ENCODE measurements around the gene ATP5PB.

ATP5PB gene

GRCh38 chr1:111491070-111491469, 41.8 kb downstream of the ATP5PB start:
- peaks cover 3% of the 10 kb centered on the region for H3K9me3 Mint-ChIP-seq

GRCh38 chr1:111496398-111496797, 47.1 kb downstream of the ATP5PB start:
- H3K36me3 Mint-ChIP-seq, result peaks cover 8% of the 10 kb centered on the region
- peaks cover 7% of the 10 kb centered on the region for H3K9me3 Mint-ChIP-seq
- H3K4me1 Mint-ChIP-seq, result peaks cover 10% of the 10 kb centered on the region
- DNase-seq (ENCODE audit: low spot score in 2 of 2) (no peak), ATAC-seq (ENCODE audit: low read depth) (peak; percentile 51)
- H3K27me3 Mint-ChIP-seq, result no peaks in the 10 kb centered on the region
- no peak overlapping the region for H3K4me3 Mint-ChIP-seq
- H3K27ac Mint-ChIP-seq, result peak overlapping the region; percentile 50

More at GRCh38 chr1:111491070-111491469, 41.8 kb downstream of the ATP5PB start:
- H3K36me3 Mint-ChIP-seq, result peaks cover 3% of the 10 kb centered on the region
- H3K4me3 Mint-ChIP-seq, result no peak overlapping the region
- H3K4me1 Mint-ChIP-seq, result peaks cover 5% of the 10 kb centered on the region
- ATAC-seq (ENCODE audit: low read depth) (no peak), DNase-seq (ENCODE audit: low spot score in 2 of 2) (no peak)
- no peaks in the 10 kb centered on the region for H3K27me3 Mint-ChIP-seq
- no peak overlapping the region for H3K27ac Mint-ChIP-seq

GRCh38 chr1:111497592-111497991, 48.3 kb downstream of the ATP5PB start:
- Mint-ChIP-seq H3K4me3 (no peak overlapping the region), H3K36me3 (peaks cover 8% of the 10 kb centered on the region), H3K27me3 (no peaks in the 10 kb centered on the region), H3K9me3 (peaks cover 7% of the 10 kb centered on the region), H3K27ac (no peak overlapping the region), H3K4me1 (peaks cover 10% of the 10 kb centered on the region)
- no peak for DNase-seq (ENCODE audit: low spot score in 2 of 2)
- ATAC-seq (ENCODE audit: low read depth), result peak; percentile 83

GRCh38 chr1:111499026-111499785, 49.9 kb downstream of the ATP5PB start:
- no peak overlapping the region for H3K4me3 Mint-ChIP-seq
- ATAC-seq (ENCODE audit: low read depth) (no peak), DNase-seq (ENCODE audit: low spot score in 2 of 2) (no peak)
- peak overlapping the region; percentile 22 for H3K27ac Mint-ChIP-seq
- peaks cover 20% of the 10 kb centered on the region for H3K4me1 Mint-ChIP-seq
- peaks cover 7% of the 10 kb centered on the region for H3K9me3 Mint-ChIP-seq
- H3K27me3 Mint-ChIP-seq, result no peaks in the 10 kb centered on the region
- H3K36me3 Mint-ChIP-seq, result peaks cover 8% of the 10 kb centered on the region

GRCh38 chr1:111501645-111502044, 52.4 kb downstream of the ATP5PB start:
- DNase-seq (ENCODE audit: low spot score in 2 of 2) (no peak), ATAC-seq (ENCODE audit: low read depth) (no peak)
- Mint-ChIP-seq H3K9me3 (peaks cover 1% of the 10 kb centered on the region), H3K4me1 (peaks cover 35% of the 10 kb centered on the region), H3K36me3 (peaks cover under 1% of the 10 kb centered on the region), H3K27ac (no peak overlapping the region), H3K27me3 (no peaks in the 10 kb centered on the region), H3K4me3 (no peak overlapping the region)

GRCh38 chr1:111503585-111504060, 54.4 kb downstream of the ATP5PB start, which contains the start of the genes ADORA3 and TMIGD3:
ADORA3 (minus strand) TSS chr1:111503633; CDS start chr1:111503354, 279 bp downstream.
TMIGD3 (minus strand) TSS chr1:111503633; CDS start chr1:111503354, 279 bp downstream.
- peak in 1 of 2 donors; percentile 41 for DNase-seq (ENCODE audit: low spot score in 2 of 2)
- peak within 1 kb of the TSS; percentile 72 for H3K27ac Mint-ChIP-seq
- no peaks in the 10 kb centered on the region for H3K36me3 Mint-ChIP-seq
- H3K9me3 Mint-ChIP-seq, result no peaks in the 10 kb centered on the region
- H3K4me1 Mint-ChIP-seq, result peaks cover 30% of the 10 kb centered on the region
- H3K27me3 Mint-ChIP-seq, result no peaks in the 10 kb centered on the region
- ATAC-seq (ENCODE audit: low read depth), result peak; percentile 18
- peak within 1 kb of the TSS; percentile 37 for H3K4me3 Mint-ChIP-seq

- Mint-ChIP-seq H3K9me3 (no peaks in the 10 kb centered on the region), H3K36me3 (no peaks in the 10 kb centered on the region), H3K27ac (peak overlapping the region; percentile 72), H3K4me3 (no peak overlapping the region), H3K4me1 (peaks cover 31% of the 10 kb centered on the region), H3K27me3 (no peaks in the 10 kb centered on the region)
- DNase-seq (ENCODE audit: low spot score in 2 of 2) (no peak), ATAC-seq (ENCODE audit: low read depth) (no peak)
These were observed 54.8 kb downstream of the ATP5PB start for GRCh38 chr1:111504097-111504496.

GRCh38 chr1:111505641-111506119, 56.4 kb downstream of the ATP5PB start:
- H3K4me1 Mint-ChIP-seq, result peaks cover 36% of the 10 kb centered on the region

GRCh38 chr1:111506561-111506960, 57.3 kb downstream of the ATP5PB start:
- no peaks in the 10 kb centered on the region for H3K36me3 Mint-ChIP-seq
- DNase-seq (ENCODE audit: low spot score in 2 of 2) (no peak), ATAC-seq (ENCODE audit: low read depth) (no peak)
- H3K9me3 Mint-ChIP-seq, result no peaks in the 10 kb centered on the region
- H3K4me3 Mint-ChIP-seq, result no peak overlapping the region
- H3K4me1 Mint-ChIP-seq, result peaks cover 36% of the 10 kb centered on the region
- peak overlapping the region; percentile 86 for H3K27ac Mint-ChIP-seq
- no peaks in the 10 kb centered on the region for H3K27me3 Mint-ChIP-seq

More at GRCh38 chr1:111505641-111506119, 56.4 kb downstream of the ATP5PB start:
- ATAC-seq (ENCODE audit: low read depth) (peak; percentile 61), DNase-seq (ENCODE audit: low spot score in 2 of 2) (peak; percentile 51 to 60)
- Mint-ChIP-seq H3K27me3 (no peaks in the 10 kb centered on the region), H3K36me3 (no peaks in the 10 kb centered on the region), H3K9me3 (no peaks in the 10 kb centered on the region), H3K27ac (peak overlapping the region; percentile 86), H3K4me3 (peak overlapping the region; percentile 40)

GRCh38 chr1:111507411-111508201, 58.3 kb downstream of the ATP5PB start:
- Mint-ChIP-seq H3K27me3 (no peaks in the 10 kb centered on the region), H3K9me3 (no peaks in the 10 kb centered on the region), H3K27ac (peak overlapping the region; percentile 49), H3K36me3 (no peaks in the 10 kb centered on the region), H3K4me1 (peaks cover 36% of the 10 kb centered on the region), H3K4me3 (peak overlapping the region; percentile 85)
- DNase-seq (ENCODE audit: low spot score in 2 of 2) (peak; percentile 73), ATAC-seq (ENCODE audit: low read depth) (peak; percentile 74)

- no peak overlapping the region for H3K4me3 Mint-ChIP-seq
- no peak for ATAC-seq (ENCODE audit: low read depth)
- H3K36me3 Mint-ChIP-seq, result no peaks in the 10 kb centered on the region
- H3K27ac Mint-ChIP-seq, result no peak overlapping the region
- no peaks in the 10 kb centered on the region for H3K27me3 Mint-ChIP-seq
- no peak for DNase-seq (ENCODE audit: low spot score in 2 of 2)
- no peaks in the 10 kb centered on the region for H3K9me3 Mint-ChIP-seq
- H3K4me1 Mint-ChIP-seq, result peaks cover 27% of the 10 kb centered on the region
These were observed 60.7 kb downstream of the ATP5PB start for GRCh38 chr1:111509997-111510375.

- H3K9me3 Mint-ChIP-seq, result no peaks in the 10 kb centered on the region
- H3K4me3 Mint-ChIP-seq, result no peak overlapping the region
- H3K27ac Mint-ChIP-seq, result no peak overlapping the region
- no peaks in the 10 kb centered on the region for H3K36me3 Mint-ChIP-seq
- H3K27me3 Mint-ChIP-seq, result no peaks in the 10 kb centered on the region
- H3K4me1 Mint-ChIP-seq, result peaks cover 25% of the 10 kb centered on the region
- no peak for ATAC-seq (ENCODE audit: low read depth)
- DNase-seq (ENCODE audit: low spot score in 2 of 2), result no peak
These were observed 62.1 kb downstream of the ATP5PB start for GRCh38 chr1:111511370-111511769.

Data from memory B cell (primary cell).